ENCODE data around the gene PWWP3B.
"Not testable (repeated sequence)": the region's sequence is repeated elsewhere in the genome, so short reads cannot be mapped to it uniquely, and the experiment has no call there.

PWWP3B gene

GRCh38 chrX:106168107-106168506, at the start of gene PWWP3B:
Gene PWWP3B, plus strand, starts transcription at chrX:106168305. Its CDS starts 37,128 bp downstream, at chrX:106205433.
- DNase-seq: no peak

GRCh38 chrX:106139048-106139447, 29.1 kb upstream of the PWWP3B start:
- DNase-seq: no peak

GRCh38 chrX:106144755-106145639, 23.1 kb upstream of the PWWP3B start:
- DNase-seq: no peak

- no peak for DNase-seq
Observed at GRCh38 chrX:106150701-106151100, 17.4 kb upstream of the PWWP3B start.

- DNase-seq: no peak
Observed at GRCh38 chrX:106159861-106160282, 8.2 kb upstream of the PWWP3B start.

GRCh38 chrX:106170318-106170717, 2.2 kb downstream of the PWWP3B start:
- no peak for DNase-seq

- DNase-seq: no peak
Observed at GRCh38 chrX:106171293-106171820, 3.3 kb downstream of the PWWP3B start.

GRCh38 chrX:106177106-106177981, 9.2 kb downstream of the PWWP3B start:
- no peak for DNase-seq

GRCh38 chrX:106177982-106178321, 9.8 kb downstream of the PWWP3B start:
- DNase-seq: no peak

- no peak for DNase-seq
Observed at GRCh38 chrX:106178826-106179225, 10.7 kb downstream of the PWWP3B start.

- DNase-seq: not testable (repeated sequence)
Observed at GRCh38 chrX:106183685-106184084, 15.6 kb downstream of the PWWP3B start.

GRCh38 chrX:106201502-106202178, 33.5 kb downstream of the PWWP3B start:
- DNase-seq: no peak

GRCh38 chrX:106203315-106203714, 35.2 kb downstream of the PWWP3B start:
- DNase-seq: no peak

GRCh38 chrX:106208154-106208553, 40.0 kb downstream of the PWWP3B start:
- DNase-seq: no peak

All from activated CD4-positive, alpha-beta T cell treated with anti-CD3 and anti-CD28 coated beads, Interleukin-2, amount 50 U/mL, for 48 hours (primary cell).